PFSK-1 (cell line): ENCODE results near the gene FERMT2.

Source experiments
- FOXP2 ChIP-seq: optimal IDR thresholded peaks from 2 replicates; pipeline ENCODE3; 2011; ENCODE audit warnings: borderline replicate concordance, control low read depth, inconsistent platforms; ENCODE audit not compliant: insufficient read depth; ENCODE audit errors: extremely low read length, extremely low read depth
- POLR2AphosphoS5 ChIP-seq: IDR thresholded peaks from 2 replicates; pipeline ENCODE4 v1.6.1; 2012; ENCODE audit warnings: low read depth, mild to moderate bottlenecking, control low read depth, low read length, moderate library complexity
- SIN3A ChIP-seq: IDR thresholded peaks from 2 replicates; pipeline ENCODE4 v1.6.1; 2012; ENCODE audit warnings: mild to moderate bottlenecking, low read length, moderate library complexity, borderline replicate concordance; ENCODE audit not compliant: insufficient read depth
- TAF1 ChIP-seq: IDR thresholded peaks from 2 replicates; pipeline ENCODE4 v1.6.1; 2012; ENCODE audit warnings: low read length, control low read depth, borderline replicate concordance; ENCODE audit not compliant: insufficient read depth
- TF ChIP-seq, protein P1 (sequence below), 2 experiments: IDR thresholded peaks; 2 replicates each; pipeline versions ENCODE4 v1.6.1 to v1.8.0; 2011 to 2012; ENCODE audit warnings: low read depth in 2 of 2, low read length in 2 of 2, control low read depth in 1 of 2, inconsistent platforms in 1 of 2, mild to moderate bottlenecking in 1 of 2, moderate library complexity in 1 of 2; ENCODE audit not compliant: insufficient read depth in 1 of 2

FERMT2 gene

DNA sequence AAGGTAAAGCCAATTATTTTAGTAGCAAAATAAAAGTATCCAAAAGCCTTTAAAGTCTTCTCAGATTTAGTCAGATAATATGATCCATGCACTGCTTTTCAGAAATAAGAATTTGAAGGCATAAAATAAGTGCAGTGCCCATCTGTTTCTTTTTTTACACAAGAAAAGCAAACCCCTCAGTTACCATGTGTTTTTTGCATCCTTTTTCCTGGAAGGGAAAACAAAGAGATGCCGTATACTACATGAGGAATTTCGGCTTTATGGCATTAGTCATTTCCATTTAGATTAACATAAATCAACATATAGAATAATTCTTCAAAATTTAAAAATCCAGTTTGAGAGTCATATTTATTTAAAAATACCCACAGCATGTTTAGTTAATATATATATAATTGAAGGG, 89.4 kb downstream of the FERMT2 start:
- TF ChIP-seq POLR2AphosphoS5 (no peak), FOXP2 (no peak), SIN3A (no peak), TAF1 (no peak)
- TF ChIP-seq, protein P1, sequence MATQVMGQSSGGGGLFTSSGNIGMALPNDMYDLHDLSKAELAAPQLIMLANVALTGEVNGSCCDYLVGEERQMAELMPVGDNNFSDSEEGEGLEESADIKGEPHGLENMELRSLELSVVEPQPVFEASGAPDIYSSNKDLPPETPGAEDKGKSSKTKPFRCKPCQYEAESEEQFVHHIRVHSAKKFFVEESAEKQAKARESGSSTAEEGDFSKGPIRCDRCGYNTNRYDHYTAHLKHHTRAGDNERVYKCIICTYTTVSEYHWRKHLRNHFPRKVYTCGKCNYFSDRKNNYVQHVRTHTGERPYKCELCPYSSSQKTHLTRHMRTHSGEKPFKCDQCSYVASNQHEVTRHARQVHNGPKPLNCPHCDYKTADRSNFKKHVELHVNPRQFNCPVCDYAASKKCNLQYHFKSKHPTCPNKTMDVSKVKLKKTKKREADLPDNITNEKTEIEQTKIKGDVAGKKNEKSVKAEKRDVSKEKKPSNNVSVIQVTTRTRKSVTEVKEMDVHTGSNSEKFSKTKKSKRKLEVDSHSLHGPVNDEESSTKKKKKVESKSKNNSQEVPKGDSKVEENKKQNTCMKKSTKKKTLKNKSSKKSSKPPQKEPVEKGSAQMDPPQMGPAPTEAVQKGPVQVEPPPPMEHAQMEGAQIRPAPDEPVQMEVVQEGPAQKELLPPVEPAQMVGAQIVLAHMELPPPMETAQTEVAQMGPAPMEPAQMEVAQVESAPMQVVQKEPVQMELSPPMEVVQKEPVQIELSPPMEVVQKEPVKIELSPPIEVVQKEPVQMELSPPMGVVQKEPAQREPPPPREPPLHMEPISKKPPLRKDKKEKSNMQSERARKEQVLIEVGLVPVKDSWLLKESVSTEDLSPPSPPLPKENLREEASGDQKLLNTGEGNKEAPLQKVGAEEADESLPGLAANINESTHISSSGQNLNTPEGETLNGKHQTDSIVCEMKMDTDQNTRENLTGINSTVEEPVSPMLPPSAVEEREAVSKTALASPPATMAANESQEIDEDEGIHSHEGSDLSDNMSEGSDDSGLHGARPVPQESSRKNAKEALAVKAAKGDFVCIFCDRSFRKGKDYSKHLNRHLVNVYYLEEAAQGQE (IDR thresholded peaks at IDR 0.05; ENCODE audit: insufficient read depth in 1 of 2, low read depth in 2 of 2, low read length in 2 of 2) = no peak

DNA sequence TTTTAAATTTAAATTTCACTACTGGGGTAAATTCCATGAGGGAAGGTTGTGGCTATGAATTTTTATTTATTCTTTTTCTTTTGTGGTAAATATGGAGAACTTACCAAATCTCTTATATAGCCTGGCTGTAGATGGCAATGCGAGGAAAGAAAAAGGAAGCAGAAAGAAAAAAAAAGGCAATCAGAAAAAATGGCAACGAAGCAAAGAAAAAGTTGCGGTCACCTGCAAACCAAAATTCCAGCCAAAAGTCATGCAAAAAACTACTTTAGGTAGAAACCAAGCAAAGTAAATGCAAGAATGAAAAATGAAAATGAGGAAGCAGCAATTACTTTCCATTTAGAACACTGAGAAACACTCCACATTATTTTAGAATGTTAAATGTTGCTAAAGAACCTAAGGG, 89.9 kb downstream of the FERMT2 start:
- TF ChIP-seq FOXP2 (no peak), TAF1 (no peak), POLR2AphosphoS5 (no peak), SIN3A (no peak)
- TF ChIP-seq, protein P1 (IDR thresholded peaks at IDR 0.05; ENCODE audit: insufficient read depth in 1 of 2, low read depth in 2 of 2, low read length in 2 of 2) = no peak

DNA sequence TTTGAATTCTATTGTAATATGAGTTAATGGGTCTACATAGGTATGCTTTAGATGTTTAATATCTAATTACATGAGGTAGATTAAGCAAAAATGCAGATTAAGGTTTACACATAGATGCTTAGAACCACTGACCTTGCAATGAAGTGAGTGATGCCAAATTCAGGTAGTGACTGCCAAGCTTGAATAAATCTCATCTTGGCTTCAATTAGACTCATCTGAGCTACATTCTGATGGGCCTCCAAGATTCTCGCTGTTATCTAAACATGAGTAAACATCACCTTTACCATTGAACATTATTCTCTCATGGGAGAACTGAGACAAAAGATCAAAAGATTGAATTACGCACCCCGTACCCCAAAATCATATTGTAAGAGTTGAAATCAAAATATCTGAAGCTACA, 90.6 kb downstream of the FERMT2 start:
- TF ChIP-seq FOXP2 (no peak), TAF1 (no peak), POLR2AphosphoS5 (no peak), SIN3A (no peak)
- TF ChIP-seq, protein P1 (IDR thresholded peaks at IDR 0.05; ENCODE audit: insufficient read depth in 1 of 2, low read depth in 2 of 2, low read length in 2 of 2) = no peak

DNA sequence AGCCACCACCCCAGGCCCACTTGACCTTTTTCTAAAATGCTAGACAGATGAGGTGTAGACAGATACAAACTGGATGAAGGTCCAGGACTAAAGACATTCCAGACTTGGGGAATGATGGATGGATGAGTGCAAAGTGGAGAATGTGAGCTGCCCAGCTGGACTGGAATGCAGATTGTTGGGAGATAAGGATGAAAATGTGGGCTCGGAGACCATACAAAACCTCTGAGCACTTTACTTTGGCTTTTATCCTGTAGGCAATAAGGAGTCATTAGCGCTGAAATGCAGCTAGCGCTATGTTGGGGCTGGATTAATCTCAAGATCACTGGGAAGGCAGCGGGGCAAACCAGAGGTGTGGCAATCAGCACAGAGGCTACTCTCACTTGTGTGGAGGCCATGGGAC, 94.7 kb downstream of the FERMT2 start:
- no peak for TF ChIP-seq FOXP2
- no peak for TF ChIP-seq POLR2AphosphoS5
- TF ChIP-seq, protein P1 (IDR thresholded peaks at IDR 0.05; ENCODE audit: insufficient read depth in 1 of 2, low read depth in 2 of 2, low read length in 2 of 2) = no peak
- no peak for TF ChIP-seq SIN3A
- TF ChIP-seq TAF1 = no peak

DNA sequence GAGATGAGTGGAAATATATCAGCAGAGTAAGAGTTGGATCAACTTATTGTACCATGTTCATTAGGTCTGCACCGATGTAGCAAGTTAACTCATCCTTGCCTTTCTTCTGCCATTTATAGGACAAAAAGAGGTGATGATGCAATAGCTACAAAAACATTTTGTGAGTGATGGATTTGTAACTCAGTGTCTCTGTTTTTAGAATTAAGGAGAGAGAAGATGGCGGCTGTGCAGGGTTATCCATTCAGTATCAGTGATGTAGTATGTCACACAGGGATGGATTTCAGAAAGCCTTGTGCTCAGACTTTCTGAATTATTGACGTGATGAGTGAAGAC, 97.4 kb downstream of the FERMT2 start:
- TF ChIP-seq, protein P1 (IDR thresholded peaks at IDR 0.05; ENCODE audit: insufficient read depth in 1 of 2, low read depth in 2 of 2, low read length in 2 of 2) = no peak
- TF ChIP-seq TAF1 (no peak), FOXP2 (no peak), POLR2AphosphoS5 (no peak), SIN3A (no peak)
